ENCODE results near the gene SEC14L6.
A peak's percentile ranks its signal among the peaks of the same experiment; 100 is the strongest.

The SEC14L6 gene

DNA sequence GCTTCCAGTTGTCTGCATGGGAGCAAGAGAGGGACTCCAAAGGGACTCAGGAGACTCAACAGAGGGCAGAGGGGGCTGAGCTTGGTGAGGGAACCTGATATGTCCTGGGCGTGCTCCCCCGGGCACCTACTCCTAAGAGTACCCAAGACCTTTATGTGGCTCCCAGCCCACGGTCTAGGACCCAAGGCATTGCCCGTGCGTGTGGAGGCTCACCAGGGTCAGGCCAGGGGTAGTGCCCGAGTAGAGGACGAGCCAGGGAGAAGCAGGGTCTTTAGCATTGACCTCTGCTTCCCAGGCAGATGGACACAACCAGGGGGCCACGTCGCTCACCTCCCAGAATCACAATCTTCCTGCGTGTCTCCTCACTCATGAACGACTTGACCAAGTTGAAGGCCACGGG, 54.4 kb downstream of the SEC14L6 start:
- no peak for DNase-seq (ENCODE audit: low spot score)

DNA sequence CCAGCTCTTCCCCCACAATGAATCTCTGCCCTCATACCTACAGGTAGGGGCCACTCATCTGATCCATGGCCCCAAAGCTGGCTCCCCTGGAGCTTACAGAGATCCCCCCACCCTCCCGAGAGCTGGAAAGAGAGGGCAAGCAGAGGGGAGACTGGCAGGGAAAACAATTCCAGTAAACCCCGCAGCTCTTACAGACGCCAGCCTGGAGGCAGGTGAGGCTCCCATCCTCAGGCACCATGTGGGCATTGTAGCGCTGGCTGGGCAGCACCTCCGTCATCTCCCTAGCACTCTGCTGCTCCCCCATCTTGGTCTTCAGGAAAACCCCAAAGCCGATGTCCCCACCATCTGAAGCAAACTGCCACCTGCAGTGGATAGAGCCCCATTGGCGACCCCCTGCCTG, 55.2 kb downstream of the SEC14L6 start:
- DNase-seq (ENCODE audit: low spot score): no peak

DNA sequence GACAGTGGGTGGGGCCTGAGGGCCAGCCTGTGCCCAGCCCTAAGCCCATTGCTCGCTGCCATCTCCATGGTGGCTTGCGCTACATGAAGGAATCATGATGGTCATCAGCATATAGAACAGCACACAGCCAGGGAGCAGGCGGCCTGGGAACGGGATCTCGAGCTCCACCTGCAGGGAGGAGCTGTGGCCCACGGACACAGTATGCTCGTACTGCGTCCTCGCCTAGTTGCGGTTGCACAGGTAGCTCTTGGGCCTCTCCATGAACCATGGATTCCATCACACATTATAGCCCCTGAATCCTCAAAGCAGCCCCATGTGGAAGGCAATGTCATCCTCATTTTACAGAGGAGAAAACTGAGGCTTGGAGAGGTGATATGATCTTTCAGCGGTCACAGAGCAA, 56.1 kb downstream of the SEC14L6 start:
- DNase-seq (ENCODE audit: low spot score): no peak

DNA sequence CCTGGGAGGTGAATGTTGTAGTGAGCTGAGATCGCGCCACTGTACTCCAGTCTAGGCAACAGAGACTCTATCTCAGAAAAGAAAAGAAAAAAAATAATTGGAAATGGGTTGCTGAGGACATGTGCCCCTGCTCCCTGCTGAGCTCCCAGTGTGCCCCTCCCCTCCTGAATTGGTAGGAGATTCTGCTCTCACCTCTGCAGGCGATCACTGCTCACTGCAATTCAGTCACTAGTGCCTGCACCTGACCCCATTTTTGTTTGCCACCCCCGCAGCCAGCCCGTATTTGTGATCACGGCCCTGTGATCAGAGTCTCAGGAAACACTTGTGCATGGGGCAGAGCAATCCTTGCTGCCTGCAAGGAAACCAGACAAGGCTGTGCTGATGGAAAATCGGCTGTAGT, 58.4 kb downstream of the SEC14L6 start:
- DNase-seq (ENCODE audit: low spot score): no peak

GRCh38 chr22:30486661-30487115, 59.9 kb downstream of the SEC14L6 start:
- no peak for DNase-seq (ENCODE audit: low spot score)

GRCh38 chr22:30486118-30486517, 60.4 kb downstream of the SEC14L6 start:
- DNase-seq (ENCODE audit: low spot score): no peak

DNA sequence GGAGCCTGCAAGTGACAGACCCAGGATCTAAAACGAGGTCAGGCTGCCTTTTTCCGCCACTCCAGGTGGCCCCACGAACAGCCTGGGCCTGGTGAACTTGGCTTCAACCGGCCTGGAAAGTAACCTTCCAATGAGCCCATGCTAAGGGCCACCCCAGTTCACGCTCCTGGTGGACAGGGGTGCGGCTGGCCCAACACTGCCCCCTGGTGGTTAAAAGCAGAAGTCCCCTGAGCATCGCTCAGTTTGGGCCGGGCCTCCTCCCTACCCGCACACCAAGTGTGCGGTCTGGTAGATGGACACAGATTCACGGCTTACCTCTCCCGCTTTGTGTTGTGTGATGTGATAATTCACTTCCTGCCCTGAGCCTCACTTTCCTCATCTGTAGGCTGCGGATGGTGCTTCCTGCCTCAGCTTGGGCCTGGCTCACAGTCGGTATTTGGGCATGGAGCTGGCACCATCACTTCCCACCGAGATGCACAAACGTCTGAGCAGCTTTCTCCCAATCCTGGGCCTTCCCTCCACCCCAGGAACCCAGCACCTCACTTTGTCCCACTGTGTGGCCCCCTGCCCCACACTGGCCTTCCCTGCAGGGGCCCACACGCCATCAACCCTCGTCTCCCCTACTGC, 61.1 kb downstream of the SEC14L6 start:
- peak; percentile 95 for DNase-seq (ENCODE audit: low spot score)

DNA sequence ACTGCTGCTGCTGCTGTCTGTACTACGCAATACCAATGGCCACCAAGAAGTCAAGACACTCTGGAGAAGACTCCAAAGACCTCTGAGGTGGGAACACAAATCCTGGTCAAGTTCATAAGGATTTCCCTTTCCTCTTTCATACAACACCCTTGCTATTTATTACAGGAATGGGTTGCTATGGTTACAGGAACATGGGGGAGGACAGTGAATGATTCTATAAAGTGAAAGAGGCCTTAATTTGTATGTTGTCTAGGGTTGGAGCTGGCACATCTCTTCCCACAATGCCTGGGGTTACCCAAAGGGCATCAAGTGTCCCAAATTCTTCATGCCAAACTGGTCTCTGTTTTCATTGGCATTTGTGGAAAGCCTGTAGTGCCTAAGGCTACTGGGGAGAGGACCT, 63.4 kb downstream of the SEC14L6 start:
- no peak for DNase-seq (ENCODE audit: low spot score)

DNA sequence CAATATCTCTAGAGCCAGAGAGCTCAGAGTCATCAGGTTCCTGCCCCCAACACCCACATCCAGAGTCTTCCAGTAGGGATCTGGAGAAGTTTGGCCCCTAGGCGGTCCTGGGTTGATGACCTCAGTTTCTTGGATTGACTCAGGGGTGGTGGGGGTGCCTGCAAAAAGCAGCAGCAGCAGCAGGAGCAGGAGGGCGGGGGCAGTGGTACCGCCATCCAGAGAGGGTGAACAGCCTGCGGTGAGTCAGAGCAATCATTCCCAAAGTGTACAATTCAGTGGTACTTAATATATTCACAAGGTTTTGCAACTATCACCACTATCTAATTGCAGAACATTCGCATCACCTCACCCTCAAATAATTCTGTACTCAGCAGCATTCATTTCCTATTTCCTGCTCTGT, 64.8 kb downstream of the SEC14L6 start:
- DNase-seq (ENCODE audit: low spot score): no peak

- DNase-seq (ENCODE audit: low spot score): no peak
These were observed 66.6 kb downstream of the SEC14L6 start for GRCh38 chr22:30479981-30480380.

GRCh38 chr22:30474683-30475424, 71.7 kb downstream of the SEC14L6 start:
- DNase-seq (ENCODE audit: low spot score): no peak

DNA sequence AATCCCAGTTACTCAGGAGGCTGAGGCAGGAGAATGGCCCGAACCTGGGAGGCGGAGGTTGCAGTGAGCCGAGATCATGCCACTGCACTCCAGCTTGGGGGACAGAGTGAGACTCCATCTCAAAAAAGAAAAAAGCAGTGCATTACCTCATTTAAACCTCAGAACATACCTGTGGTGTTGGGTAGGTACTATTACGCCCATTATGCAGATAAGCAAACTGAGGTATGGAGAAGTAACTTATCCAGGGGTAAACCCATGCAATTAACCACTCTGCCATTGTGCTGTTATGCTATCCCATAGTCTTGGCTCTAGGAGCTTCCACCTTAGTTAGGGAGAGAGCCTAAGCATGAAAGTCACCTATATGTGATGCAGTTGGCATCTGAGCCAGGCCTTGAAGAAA, 72.4 kb downstream of the SEC14L6 start:
- no peak for DNase-seq (ENCODE audit: low spot score)

DNA sequence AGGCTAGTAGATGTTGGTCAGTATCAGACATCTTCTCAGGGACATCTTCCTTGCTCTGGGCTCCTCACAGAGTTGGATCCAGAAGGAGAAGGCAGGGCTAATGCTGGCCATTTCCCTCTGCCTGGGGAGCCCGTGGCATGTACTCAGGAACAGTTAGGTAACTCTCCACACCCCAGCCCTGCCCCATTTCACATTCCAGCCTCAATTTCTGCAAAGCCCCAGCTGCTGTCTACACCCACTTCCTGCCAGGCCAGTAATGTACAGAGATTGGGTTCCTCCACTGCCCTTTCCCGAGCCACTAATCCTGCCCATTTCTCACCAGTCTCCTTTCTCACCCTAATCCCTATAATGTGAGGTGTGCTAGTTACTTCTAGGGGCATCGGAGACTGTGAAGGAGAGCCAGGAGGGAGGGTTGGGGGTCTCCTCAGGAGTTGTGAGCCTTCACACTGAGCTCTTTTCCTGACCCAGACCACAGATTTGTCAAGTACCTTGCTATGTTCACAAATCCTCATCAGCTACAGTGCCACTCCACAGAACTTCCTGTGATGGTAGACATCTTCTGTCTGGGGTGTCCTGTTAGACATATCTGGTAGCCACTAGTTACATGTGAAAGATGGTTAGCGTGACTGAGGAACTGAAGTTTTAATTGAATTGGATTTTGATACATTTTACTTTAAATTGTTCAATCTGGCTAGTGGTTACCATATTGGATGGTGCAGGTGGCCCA, 73.4 kb downstream of the SEC14L6 start:
- no peak for DNase-seq (ENCODE audit: low spot score)
